HEK293 (cell line): ENCODE measurements around the gene CALHM4.

Experiments
- BCL11B ChIP-seq: fragments of 450-650 bp; formaldehyde crosslinking; IDR thresholded peaks from 2 replicates; pipeline ENCODE4 v1.5.1; 2016; ENCODE audit warnings: low read depth, missing biosample characterization, missing genetic modification characterization
- KLF10 ChIP-seq: fragments of 450-650 bp; IDR thresholded peaks from 2 replicates; pipeline ENCODE4 v1.5.1; 2018; ENCODE audit warnings: missing biosample characterization, mild to moderate bottlenecking, missing genetic modification characterization
- MEIS1 ChIP-seq: sonication (generic); formaldehyde crosslinking; IDR thresholded peaks from 2 replicates; pipeline ENCODE4 v1.8.1; 2022; ENCODE audit warnings: missing genetic modification reagents, mild to moderate bottlenecking, borderline replicate concordance
- MYNN ChIP-seq: fragments of 450-650 bp; formaldehyde crosslinking; IDR thresholded peaks from 2 replicates; pipeline ENCODE4 v1.5.1; 2016; ENCODE audit warnings: missing biosample characterization, missing genetic modification characterization, borderline replicate concordance
- PRDM1 ChIP-seq: fragments of 450-650 bp; formaldehyde crosslinking; IDR thresholded peaks from 2 replicates; pipeline ENCODE4; 2016; ENCODE audit warnings: missing biosample characterization, missing genetic modification characterization
- SP7 ChIP-seq: fragments of 450-650 bp; formaldehyde crosslinking; IDR thresholded peaks from 2 replicates; pipeline ENCODE4 v1.5.1; 2016; ENCODE audit warnings: missing biosample characterization, missing genetic modification characterization
- TCF7L2 ChIP-seq: IDR thresholded peaks from 2 replicates; pipeline ENCODE4 v1.6.1; 2011; ENCODE audit warnings: low read depth, mild to moderate bottlenecking, inconsistent platforms, low read length, moderate library complexity, borderline replicate concordance
- ZBTB17 ChIP-seq: fragments of 450-650 bp; formaldehyde crosslinking; IDR thresholded peaks from 2 replicates; pipeline ENCODE4 v1.5.1; 2016; ENCODE audit warnings: missing biosample characterization, missing genetic modification characterization
- ZBTB20 ChIP-seq: fragments of 450-650 bp; formaldehyde crosslinking; IDR thresholded peaks from 2 replicates; pipeline ENCODE4 v1.5.1; 2016; ENCODE audit warnings: missing biosample characterization, missing genetic modification characterization
- ZBTB7A ChIP-seq: fragments of 450-650 bp; formaldehyde crosslinking; IDR thresholded peaks from 2 replicates; pipeline ENCODE4 v1.5.1; 2016; ENCODE audit warnings: low read depth, missing biosample characterization, missing genetic modification characterization
- ZFHX2 ChIP-seq: fragments of 450-650 bp; formaldehyde crosslinking; conservative IDR thresholded peaks from 2 replicates; pipeline ENCODE4 v1.5.1; 2016; ENCODE audit warnings: missing biosample characterization, missing genetic modification characterization
- ZNF112 ChIP-seq: fragments of 450-650 bp; formaldehyde crosslinking; IDR thresholded peaks from 2 replicates; pipeline ENCODE4 v1.5.0; 2017; ENCODE audit warnings: missing biosample characterization, missing genetic modification characterization
- ZNF114 ChIP-seq: fragments of 450-650 bp; formaldehyde crosslinking; IDR thresholded peaks from 2 replicates; pipeline ENCODE4 v1.5.0; 2017; ENCODE audit warnings: missing biosample characterization, missing genetic modification characterization
- ZNF2 ChIP-seq: fragments of 450-650 bp; formaldehyde crosslinking; IDR thresholded peaks from 2 replicates; pipeline ENCODE4 v1.5.1; 2016; ENCODE audit warnings: missing biosample characterization, missing genetic modification characterization
- ZNF211 ChIP-seq: fragments of 450-650 bp; formaldehyde crosslinking; IDR thresholded peaks from 2 replicates; pipeline ENCODE4 v1.5.1; 2016; ENCODE audit warnings: low read depth, missing biosample characterization, missing genetic modification characterization
- ZNF280C ChIP-seq: fragments of 450-650 bp; formaldehyde crosslinking; IDR thresholded peaks from 2 replicates; pipeline ENCODE4 v1.5.1; 2016; ENCODE audit warnings: missing biosample characterization, missing genetic modification characterization
- ZNF302 ChIP-seq: fragments of 450-650 bp; formaldehyde crosslinking; IDR thresholded peaks from 2 replicates; pipeline ENCODE4 v1.5.1; 2016; ENCODE audit warnings: missing biosample characterization, missing genetic modification characterization, low read depth
- ZNF354C ChIP-seq: fragments of 450-650 bp; formaldehyde crosslinking; IDR thresholded peaks from 2 replicates; pipeline ENCODE4 v1.5.1; 2016; ENCODE audit warnings: missing biosample characterization, missing genetic modification characterization, low read depth, borderline replicate concordance
- ZNF366 ChIP-seq: fragments of 450-650 bp; formaldehyde crosslinking; conservative IDR thresholded peaks from 2 replicates; pipeline ENCODE4 v1.5.1; 2016; ENCODE audit warnings: missing biosample characterization, missing genetic modification characterization
- ZNF426 ChIP-seq: fragments of 450-650 bp; formaldehyde crosslinking; IDR thresholded peaks from 2 replicates; pipeline ENCODE4 v1.5.1; 2017; ENCODE audit warnings: missing biosample characterization, missing genetic modification characterization, mild to moderate bottlenecking, inconsistent platforms, moderate library complexity
- ZNF558 ChIP-seq: fragments of 450-650 bp; formaldehyde crosslinking; IDR thresholded peaks from 2 replicates; pipeline ENCODE4 v1.5.1; 2016; ENCODE audit warnings: missing biosample characterization, missing genetic modification characterization
- ZNF561 ChIP-seq: fragments of 450-650 bp; IDR thresholded peaks from 2 replicates; pipeline ENCODE4 v1.5.1; 2018; ENCODE audit warnings: missing biosample characterization, missing genetic modification characterization, borderline replicate concordance
- ZNF629 ChIP-seq: fragments of 450-650 bp; formaldehyde crosslinking; IDR thresholded peaks from 2 replicates; pipeline ENCODE4 v1.5.1; 2017; ENCODE audit warnings: missing biosample characterization, missing genetic modification characterization
- ZNF654 ChIP-seq: fragments of 450-650 bp; formaldehyde crosslinking; IDR thresholded peaks from 2 replicates; pipeline ENCODE4 v1.5.1; 2016; ENCODE audit warnings: low read depth, missing biosample characterization, missing genetic modification characterization
- ZNF660 ChIP-seq: fragments of 450-650 bp; IDR thresholded peaks from 2 replicates; pipeline ENCODE4 v1.5.1; 2018; ENCODE audit warnings: missing biosample characterization, mild to moderate bottlenecking, missing genetic modification characterization
- ZNF707 ChIP-seq: fragments of 450-650 bp; formaldehyde crosslinking; IDR thresholded peaks from 2 replicates; pipeline ENCODE4 v1.5.1; 2016; ENCODE audit warnings: missing biosample characterization, missing genetic modification characterization
- ZSCAN16 ChIP-seq: fragments of 450-650 bp; formaldehyde crosslinking; IDR thresholded peaks from 2 replicates; pipeline ENCODE4 v1.5.1; 2016; ENCODE audit warnings: missing biosample characterization, missing genetic modification characterization
- TF ChIP-seq, protein P1 (sequence below): fragments of 450-650 bp; formaldehyde crosslinking; IDR thresholded peaks from 2 replicates; pipeline ENCODE4 v1.5.1; 2017; ENCODE audit warnings: missing biosample characterization, missing genetic modification characterization
- TF ChIP-seq, protein P2 (sequence below): fragments of 450-650 bp; formaldehyde crosslinking; IDR thresholded peaks from 2 replicates; pipeline ENCODE4 v1.5.1; 2016; ENCODE audit warnings: missing biosample characterization, missing genetic modification characterization
- TF ChIP-seq, protein P3 (sequence below): fragments of 450-650 bp; IDR thresholded peaks from 2 replicates; pipeline ENCODE4 v1.5.1; 2018; ENCODE audit warnings: missing biosample characterization, missing genetic modification characterization
- TF ChIP-seq, protein P4 (sequence below): fragments of 450-650 bp; formaldehyde crosslinking; IDR thresholded peaks from 2 replicates; pipeline ENCODE4 v1.5.1; 2016; ENCODE audit warnings: missing biosample characterization, missing genetic modification characterization
- TF ChIP-seq, protein P5 (sequence below): fragments of 450-650 bp; IDR thresholded peaks from 2 replicates; pipeline ENCODE4 v1.5.1; 2018; ENCODE audit warnings: missing biosample characterization, mild to moderate bottlenecking, missing genetic modification characterization

CALHM4 gene

GRCh38 chr6:116557893-116558292 lies 4.3 kb downstream of the CALHM4 start (continued):
- TF ChIP-seq ZNF280C (tag by site-specific recombination): no peak
- peak; percentile 70 for TF ChIP-seq ZNF366
- TF ChIP-seq, protein P1, sequence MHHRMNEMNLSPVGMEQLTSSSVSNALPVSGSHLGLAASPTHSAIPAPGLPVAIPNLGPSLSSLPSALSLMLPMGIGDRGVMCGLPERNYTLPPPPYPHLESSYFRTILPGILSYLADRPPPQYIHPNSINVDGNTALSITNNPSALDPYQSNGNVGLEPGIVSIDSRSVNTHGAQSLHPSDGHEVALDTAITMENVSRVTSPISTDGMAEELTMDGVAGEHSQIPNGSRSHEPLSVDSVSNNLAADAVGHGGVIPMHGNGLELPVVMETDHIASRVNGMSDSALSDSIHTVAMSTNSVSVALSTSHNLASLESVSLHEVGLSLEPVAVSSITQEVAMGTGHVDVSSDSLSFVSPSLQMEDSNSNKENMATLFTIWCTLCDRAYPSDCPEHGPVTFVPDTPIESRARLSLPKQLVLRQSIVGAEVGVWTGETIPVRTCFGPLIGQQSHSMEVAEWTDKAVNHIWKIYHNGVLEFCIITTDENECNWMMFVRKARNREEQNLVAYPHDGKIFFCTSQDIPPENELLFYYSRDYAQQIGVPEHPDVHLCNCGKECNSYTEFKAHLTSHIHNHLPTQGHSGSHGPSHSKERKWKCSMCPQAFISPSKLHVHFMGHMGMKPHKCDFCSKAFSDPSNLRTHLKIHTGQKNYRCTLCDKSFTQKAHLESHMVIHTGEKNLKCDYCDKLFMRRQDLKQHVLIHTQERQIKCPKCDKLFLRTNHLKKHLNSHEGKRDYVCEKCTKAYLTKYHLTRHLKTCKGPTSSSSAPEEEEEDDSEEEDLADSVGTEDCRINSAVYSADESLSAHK: no peak
- TF ChIP-seq KLF10 (tag by site-specific recombination): no peak
- peak; percentile 86 for TF ChIP-seq ZBTB17
- TF ChIP-seq ZFHX2 (tag by site-specific recombination): no peak
- TF ChIP-seq, protein P2, sequence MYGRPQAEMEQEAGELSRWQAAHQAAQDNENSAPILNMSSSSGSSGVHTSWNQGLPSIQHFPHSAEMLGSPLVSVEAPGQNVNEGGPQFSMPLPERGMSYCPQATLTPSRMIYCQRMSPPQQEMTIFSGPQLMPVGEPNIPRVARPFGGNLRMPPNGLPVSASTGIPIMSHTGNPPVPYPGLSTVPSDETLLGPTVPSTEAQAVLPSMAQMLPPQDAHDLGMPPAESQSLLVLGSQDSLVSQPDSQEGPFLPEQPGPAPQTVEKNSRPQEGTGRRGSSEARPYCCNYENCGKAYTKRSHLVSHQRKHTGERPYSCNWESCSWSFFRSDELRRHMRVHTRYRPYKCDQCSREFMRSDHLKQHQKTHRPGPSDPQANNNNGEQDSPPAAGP (tag by site-specific recombination): no peak
- no peak for TF ChIP-seq ZNF354C (tag by site-specific recombination)
- no peak for TF ChIP-seq ZSCAN16 (tag by site-specific recombination)
- TF ChIP-seq ZNF112 (tag by site-specific recombination): no peak
- TF ChIP-seq BCL11B (tag by site-specific recombination): no peak
- no peak for TF ChIP-seq ZNF302 (tag by site-specific recombination)
- no peak for TF ChIP-seq TCF7L2
- TF ChIP-seq, protein P3, sequence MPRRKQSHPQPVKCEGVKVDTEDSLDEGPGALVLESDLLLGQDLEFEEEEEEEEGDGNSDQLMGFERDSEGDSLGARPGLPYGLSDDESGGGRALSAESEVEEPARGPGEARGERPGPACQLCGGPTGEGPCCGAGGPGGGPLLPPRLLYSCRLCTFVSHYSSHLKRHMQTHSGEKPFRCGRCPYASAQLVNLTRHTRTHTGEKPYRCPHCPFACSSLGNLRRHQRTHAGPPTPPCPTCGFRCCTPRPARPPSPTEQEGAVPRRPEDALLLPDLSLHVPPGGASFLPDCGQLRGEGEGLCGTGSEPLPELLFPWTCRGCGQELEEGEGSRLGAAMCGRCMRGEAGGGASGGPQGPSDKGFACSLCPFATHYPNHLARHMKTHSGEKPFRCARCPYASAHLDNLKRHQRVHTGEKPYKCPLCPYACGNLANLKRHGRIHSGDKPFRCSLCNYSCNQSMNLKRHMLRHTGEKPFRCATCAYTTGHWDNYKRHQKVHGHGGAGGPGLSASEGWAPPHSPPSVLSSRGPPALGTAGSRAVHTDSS: no peak
- TF ChIP-seq ZNF426 (tag by site-specific recombination): no peak
- TF ChIP-seq ZNF561 (tag by site-specific recombination): no peak
- TF ChIP-seq MEIS1 (CRISPR knock-in tag): no peak
- TF ChIP-seq ZNF654: 0 out of 2 replicates have a peak, but pooled peaks have one; percentile 8
- TF ChIP-seq ZNF2 (tag by site-specific recombination): no peak
- peak; percentile 18; the same call in 1 of the 2 replicates for TF ChIP-seq ZNF660 (tag by site-specific recombination)
- TF ChIP-seq ZNF211 (tag by site-specific recombination): no peak
- TF ChIP-seq, protein P4, sequence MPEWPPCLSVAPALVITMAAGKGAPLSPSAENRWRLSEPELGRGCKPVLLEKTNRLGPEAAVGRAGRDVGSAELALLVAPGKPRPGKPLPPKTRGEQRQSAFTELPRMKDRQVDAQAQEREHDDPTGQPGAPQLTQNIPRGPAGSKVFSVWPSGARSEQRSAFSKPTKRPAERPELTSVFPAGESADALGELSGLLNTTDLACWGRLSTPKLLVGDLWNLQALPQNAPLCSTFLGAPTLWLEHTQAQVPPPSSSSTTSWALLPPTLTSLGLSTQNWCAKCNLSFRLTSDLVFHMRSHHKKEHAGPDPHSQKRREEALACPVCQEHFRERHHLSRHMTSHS (tag by site-specific recombination): no peak
- TF ChIP-seq ZNF629 (tag by site-specific recombination): peak; percentile 66
- TF ChIP-seq MYNN (tag by site-specific recombination): no peak
- TF ChIP-seq PRDM1 (tag by site-specific recombination): peak; percentile 55
- TF ChIP-seq ZNF707 (tag by site-specific recombination): no peak
- 0 out of 2 replicates have a peak, but pooled peaks have one; percentile 38 for TF ChIP-seq ZNF558 (tag by site-specific recombination)
- no peak for TF ChIP-seq ZNF114 (tag by site-specific recombination)
- no peak for TF ChIP-seq ZBTB20 (tag by site-specific recombination)
- TF ChIP-seq ZBTB7A (tag by site-specific recombination): no peak
- TF ChIP-seq, protein P5, sequence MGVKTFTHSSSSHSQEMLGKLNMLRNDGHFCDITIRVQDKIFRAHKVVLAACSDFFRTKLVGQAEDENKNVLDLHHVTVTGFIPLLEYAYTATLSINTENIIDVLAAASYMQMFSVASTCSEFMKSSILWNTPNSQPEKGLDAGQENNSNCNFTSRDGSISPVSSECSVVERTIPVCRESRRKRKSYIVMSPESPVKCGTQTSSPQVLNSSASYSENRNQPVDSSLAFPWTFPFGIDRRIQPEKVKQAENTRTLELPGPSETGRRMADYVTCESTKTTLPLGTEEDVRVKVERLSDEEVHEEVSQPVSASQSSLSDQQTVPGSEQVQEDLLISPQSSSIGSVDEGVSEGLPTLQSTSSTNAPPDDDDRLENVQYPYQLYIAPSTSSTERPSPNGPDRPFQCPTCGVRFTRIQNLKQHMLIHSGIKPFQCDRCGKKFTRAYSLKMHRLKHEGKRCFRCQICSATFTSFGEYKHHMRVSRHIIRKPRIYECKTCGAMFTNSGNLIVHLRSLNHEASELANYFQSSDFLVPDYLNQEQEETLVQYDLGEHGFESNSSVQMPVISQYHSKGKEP: peak; percentile 70
- no peak for TF ChIP-seq SP7 (tag by site-specific recombination)
